DMS79 treated with DMSO at 0.1 percent for 48 hours (cell line): ENCODE results near the gene POLR2A.
"Not testable (repeated sequence)": the region's sequence is repeated elsewhere in the genome, so short reads cannot be mapped to it uniquely, and the experiment has no call there.

Source experiments
- DNase-seq: peaks from one replicate; lab custom pipeline; 2025; lab: John Stamatoyannopoulos, UW

POLR2A gene

GRCh38 chr17:7479213-7480088 lies 4.7 kb upstream of the POLR2A start, which contains the start of gene ZBTB4:
Gene ZBTB4, minus strand, starts transcription at chr17:7479631. Its CDS starts 12,830 bp downstream, at chr17:7466801.
- peak; percentile 40 for DNase-seq

DNA sequence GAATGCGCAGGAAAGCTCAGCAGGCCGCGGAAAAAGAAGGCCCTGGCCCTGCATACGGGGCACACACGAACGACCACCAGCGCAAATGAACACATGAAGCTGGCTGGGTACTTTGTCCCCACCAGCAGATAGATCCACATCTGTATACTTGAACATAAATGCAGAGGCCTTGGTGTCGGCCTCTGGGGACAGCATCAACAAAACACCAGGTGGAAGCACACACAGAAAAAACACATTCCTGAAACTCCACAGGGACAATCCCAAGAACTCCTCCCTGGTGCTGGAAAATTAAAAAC lies 4.1 kb upstream of the POLR2A start:
- DNase-seq = no peak

DNA sequence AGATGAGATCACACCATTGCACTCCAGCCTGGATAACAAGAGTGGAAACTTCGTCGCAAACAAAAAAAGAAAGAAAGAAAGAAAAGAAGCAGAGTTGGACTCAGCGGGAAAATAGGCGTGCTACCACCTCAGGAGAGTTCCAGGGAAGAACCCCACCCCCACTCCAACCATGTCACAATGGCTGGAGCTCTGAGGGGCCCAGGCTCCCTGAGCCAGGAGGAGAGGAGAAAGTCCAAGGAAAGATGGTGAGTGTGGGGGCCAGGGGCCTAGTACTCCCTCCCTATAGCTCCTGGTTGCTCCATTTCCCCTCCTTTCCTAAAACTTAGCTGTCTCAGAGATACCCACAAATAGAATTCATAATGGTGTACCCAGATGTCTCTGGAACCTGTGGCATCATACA lies 2.9 kb upstream of the POLR2A start, which contains the start of gene SLC35G6:
SLC35G6 (plus strand) TSS at position 172 of the 400 bp plus-strand sequence; CDS start at position 243, 71 bp downstream.
- DNase-seq = not testable (repeated sequence)

- not testable (repeated sequence) for DNase-seq
Observed at GRCh38 chr17:7481842-7482741, 2.1 kb upstream of the POLR2A start.

- DNase-seq = not testable (repeated sequence)
Observed at GRCh38 chr17:7482742-7483088, 1.5 kb upstream of the POLR2A start.

- DNase-seq = peak; percentile 94
Observed at GRCh38 chr17:7483255-7484066, 705 bp upstream of the POLR2A start.

DNA sequence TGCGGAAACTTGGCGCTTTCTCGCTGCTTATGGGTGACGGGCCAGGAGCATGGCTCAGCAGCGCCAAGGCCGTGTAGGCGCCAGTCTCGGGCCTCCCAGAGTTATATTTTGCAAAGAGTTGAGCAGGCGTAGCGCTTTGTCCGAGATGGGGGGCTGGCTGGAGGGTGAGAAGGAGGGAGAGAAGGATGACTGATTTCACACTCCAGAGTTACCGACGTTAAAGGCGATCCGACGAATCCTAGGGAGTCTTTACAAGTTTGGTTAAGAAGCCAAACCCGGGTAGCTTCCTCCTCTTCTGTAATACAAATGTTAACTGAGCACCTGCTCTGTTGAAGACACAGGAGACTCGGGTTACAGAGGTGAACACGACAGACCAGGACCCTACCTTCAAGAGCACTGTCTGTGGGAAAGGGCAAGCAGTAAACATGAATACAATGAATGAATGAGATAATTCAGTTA lies 782 bp downstream of the POLR2A start:
- DNase-seq = peak; percentile 57

- no peak for DNase-seq
Observed at GRCh38 chr17:7486181-7486580, 2.0 kb downstream of the POLR2A start.

DNA sequence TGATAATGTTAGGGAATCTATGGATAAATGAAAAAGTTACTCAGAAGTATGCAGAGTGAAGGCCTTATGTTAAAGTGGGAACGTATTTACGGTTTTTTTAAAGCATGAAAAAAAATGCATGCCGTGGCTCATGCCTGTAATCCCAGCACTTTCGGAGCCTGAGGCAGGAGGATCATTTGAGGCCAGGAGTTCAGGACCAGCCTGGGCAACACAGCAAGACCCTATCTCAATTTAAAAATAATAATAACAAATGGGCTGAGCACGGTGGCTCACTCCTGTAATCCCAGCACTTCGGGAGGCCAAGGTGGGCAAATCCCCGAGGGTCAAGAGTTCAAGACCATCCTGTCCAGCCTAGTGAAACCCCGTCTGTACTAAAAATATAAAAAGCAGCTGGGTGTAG lies 6.0 kb downstream of the POLR2A start:
- no peak for DNase-seq

DNA sequence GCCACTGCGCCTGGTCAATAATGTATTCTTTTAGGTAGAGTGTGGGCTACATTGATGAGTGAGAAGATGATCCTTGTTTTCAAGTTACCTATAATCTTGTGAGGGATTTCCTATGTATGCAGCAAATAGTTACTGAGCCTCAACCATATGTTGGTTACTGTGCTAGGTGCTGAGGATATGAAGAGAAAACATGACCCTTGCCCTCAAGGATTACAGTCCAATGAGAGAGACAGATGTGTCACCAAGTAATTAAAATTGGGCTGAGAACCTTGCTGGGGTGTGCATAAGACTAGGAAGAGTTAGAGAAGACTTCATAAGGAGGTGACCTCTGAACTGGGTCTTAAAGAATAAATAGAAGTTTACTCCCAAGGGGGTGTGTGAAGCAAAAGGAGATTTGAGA lies 7.4 kb downstream of the POLR2A start:
- DNase-seq = no peak

DNA sequence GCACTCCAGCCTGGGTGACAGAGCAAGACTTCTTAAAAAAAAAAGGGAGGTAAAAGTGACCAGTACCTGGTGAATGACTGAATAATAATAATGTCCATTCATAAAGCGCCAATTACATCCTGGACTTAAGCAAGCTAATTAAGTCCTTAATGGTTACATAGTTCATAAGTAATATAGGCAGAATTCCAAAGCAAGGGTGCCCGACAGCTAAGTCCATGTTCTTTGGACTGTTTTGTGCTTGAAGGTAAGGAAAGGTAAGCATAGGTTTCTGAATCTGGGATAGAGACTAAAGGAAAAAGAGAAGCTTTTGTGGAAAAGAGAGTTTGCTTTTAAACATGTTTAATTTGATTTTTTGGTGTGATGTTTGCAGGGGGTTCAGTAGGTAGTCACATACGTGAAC lies 9.8 kb downstream of the POLR2A start:
- DNase-seq = no peak

- DNase-seq = no peak
Observed at GRCh38 chr17:7495906-7496434, 11.8 kb downstream of the POLR2A start.

- DNase-seq = no peak
Observed at GRCh38 chr17:7496470-7497183, 12.5 kb downstream of the POLR2A start.

DNA sequence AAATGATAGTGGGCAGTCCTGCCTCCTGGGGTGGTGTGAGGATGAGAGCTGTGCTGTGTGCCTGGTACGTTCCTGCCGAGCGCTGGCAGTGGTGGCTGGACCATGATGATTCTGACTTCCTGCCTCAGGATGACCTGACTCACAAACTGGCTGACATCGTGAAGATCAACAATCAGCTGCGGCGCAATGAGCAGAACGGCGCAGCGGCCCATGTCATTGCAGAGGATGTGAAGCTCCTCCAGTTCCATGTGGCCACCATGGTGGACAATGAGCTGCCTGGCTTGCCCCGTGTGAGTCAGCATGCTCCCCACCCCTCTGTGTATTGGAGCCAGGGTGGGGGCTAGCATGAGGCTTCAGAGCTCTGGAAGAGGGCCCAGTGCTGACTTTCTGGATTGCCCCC lies 13.1 kb downstream of the POLR2A start:
- no peak for DNase-seq

DNA sequence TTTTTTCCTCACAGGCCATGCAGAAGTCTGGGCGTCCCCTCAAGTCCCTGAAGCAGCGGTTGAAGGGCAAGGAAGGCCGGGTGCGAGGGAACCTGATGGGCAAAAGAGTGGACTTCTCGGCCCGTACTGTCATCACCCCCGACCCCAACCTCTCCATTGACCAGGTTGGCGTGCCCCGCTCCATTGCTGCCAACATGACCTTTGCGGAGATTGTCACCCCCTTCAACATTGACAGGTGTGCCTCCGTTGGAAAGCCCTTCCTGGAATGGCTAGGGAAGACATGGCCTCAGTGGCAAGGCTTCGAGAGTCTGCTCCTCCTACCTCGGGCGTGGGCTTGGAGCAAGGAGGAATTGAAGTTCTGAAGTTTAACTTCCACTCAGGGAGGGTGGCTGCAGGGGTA lies 13.5 kb downstream of the POLR2A start:
- no peak for DNase-seq

DNA sequence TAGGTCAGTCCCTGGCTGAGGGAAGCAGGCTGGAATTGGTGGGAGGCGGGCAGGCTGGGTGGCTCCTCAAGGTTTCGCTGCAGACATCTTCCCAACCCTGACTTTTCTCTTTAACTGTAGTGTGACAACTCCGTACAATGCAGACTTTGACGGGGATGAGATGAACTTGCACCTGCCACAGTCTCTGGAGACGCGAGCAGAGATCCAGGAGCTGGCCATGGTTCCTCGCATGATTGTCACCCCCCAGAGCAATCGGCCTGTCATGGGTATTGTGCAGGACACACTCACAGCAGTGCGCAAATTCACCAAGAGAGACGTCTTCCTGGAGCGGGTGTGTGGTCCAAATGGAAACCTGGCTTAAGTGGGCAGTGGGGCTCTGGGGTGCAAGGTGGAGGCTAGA lies 15.0 kb downstream of the POLR2A start:
- no peak for DNase-seq

DNA sequence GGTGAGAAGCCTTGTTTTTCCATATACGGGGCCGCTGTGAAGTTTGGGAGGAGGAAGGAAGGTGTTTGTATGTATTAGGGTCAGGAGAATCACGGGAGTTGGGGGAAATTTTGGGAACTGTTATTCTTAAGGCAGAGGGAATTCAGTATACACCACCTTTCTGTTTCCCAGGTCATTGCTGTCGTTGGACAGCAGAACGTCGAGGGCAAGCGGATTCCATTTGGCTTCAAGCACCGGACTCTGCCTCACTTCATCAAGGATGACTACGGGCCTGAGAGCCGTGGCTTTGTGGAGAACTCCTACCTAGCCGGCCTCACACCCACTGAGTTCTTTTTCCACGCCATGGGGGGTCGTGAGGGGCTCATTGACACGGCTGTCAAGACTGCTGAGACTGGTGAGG lies 17.6 kb downstream of the POLR2A start:
- DNase-seq = no peak

GRCh38 chr17:7502171-7502847 lies 18.1 kb downstream of the POLR2A start:
- no peak for DNase-seq

DNA sequence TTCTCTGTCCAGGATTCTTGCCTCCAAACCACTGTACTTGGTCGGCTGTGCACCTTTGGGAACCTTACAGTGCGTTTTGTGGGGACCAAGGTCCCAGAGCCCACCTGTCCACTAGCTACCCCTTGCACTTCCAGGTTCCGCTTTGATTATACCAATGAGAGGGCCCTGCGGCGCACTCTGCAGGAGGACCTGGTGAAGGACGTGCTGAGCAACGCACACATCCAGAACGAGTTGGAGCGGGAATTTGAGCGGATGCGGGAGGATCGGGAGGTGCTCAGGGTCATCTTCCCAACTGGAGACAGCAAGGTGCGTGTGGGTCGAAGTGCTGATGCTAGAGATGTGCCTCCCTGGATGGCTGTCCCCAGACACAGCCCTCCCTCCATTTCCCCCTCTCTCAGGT lies 18.8 kb downstream of the POLR2A start:
- no peak for DNase-seq

- DNase-seq = no peak
Observed at GRCh38 chr17:7503521-7503920, 19.4 kb downstream of the POLR2A start.

- DNase-seq = no peak
Observed at GRCh38 chr17:7508145-7508544, 24.0 kb downstream of the POLR2A start.
